ENCODE data around the gene KBTBD2. TPM values are rescaled to one million over a fixed set of nuclear protein-coding genes. Genes with fewer than 3 reads are reported as not detected.
"Not testable (repeated sequence)": the region's sequence is repeated elsewhere in the genome, so short reads cannot be mapped to it uniquely, and the experiment has no call there.

Gene KBTBD2
- total and polyA plus RNA-seq, 2 of the 4 experiments (the other 2 are of a cell fraction): 13.2 to 32.3 TPM

- H4K20me1 ChIP-seq (ENCODE audit: insufficient read depth, low read length); H2AFZ ChIP-seq (replicated peaks; ENCODE audit: low read length, poor library complexity); H3K4me3 ChIP-seq (ENCODE audit: insufficient read depth, low read depth, low read length); CTCF ChIA-PET; H3K4me1 ChIP-seq (ENCODE audit: control insufficient read depth, insufficient read depth, low read length); H2BK5ac ChIP-seq (ENCODE audit: low read depth, low read length, poor library complexity, severe bottlenecking); intact Hi-C loops (cut with micrococcal nuclease); POLR2A ChIA-PET (ENCODE audit: unreplicated experiment); H4K5ac ChIP-seq (ENCODE audit: low read depth, low read length); dilution Hi-C loops (cut with HindIII; ENCODE audit: low sequenced_read_pairs, unreplicated experiment); H3K79me1 ChIP-seq (ENCODE audit: low read depth in 1 of 2, low read length in 2 of 2); H2BK120ac ChIP-seq (ENCODE audit: low read depth, low read length); H3K4me2 ChIP-seq (ENCODE audit: low read depth, low read length); H3K23ac ChIP-seq (ENCODE audit: low read depth, low read length); H3K9me1 ChIP-seq (ENCODE audit: insufficient read depth, low read length); H2BK20ac ChIP-seq (ENCODE audit: low read depth, low read length); ATAC-seq (ENCODE audit: low read depth); H2AK9ac ChIP-seq (replicated peaks; ENCODE audit: low read depth, low read length, poor library complexity); H2AK5ac ChIP-seq (ENCODE audit: low read depth, low read length); DNase-seq; H2BK15ac ChIP-seq (ENCODE audit: low read depth, low read length); H3K56ac ChIP-seq (ENCODE audit: extremely low read depth, insufficient read depth, low read length); H3K14ac ChIP-seq (replicated peaks; ENCODE audit: low read depth, low read length); BruUV-seq (replicated peaks); H3K9ac ChIP-seq (ENCODE audit: low read depth, low read length); in situ Hi-C loops (cut with MboI; ENCODE audit: low sequenced_read_pairs); H3K9me3 ChIP-seq (ENCODE audit: control insufficient read depth, insufficient read depth, low read length); H4K8ac ChIP-seq (ENCODE audit: low read depth in 2 of 2, low read length in 2 of 2); H4K91ac ChIP-seq (ENCODE audit: insufficient read depth, low read depth, low read length); H3K27ac ChIP-seq (ENCODE audit: insufficient read depth, low read length); H3K4ac ChIP-seq (ENCODE audit: low read depth, low read length); H3K18ac ChIP-seq (ENCODE audit: low read depth, low read length); H3K27me3 ChIP-seq (ENCODE audit: control insufficient read depth, insufficient read depth, low read length); H3K36me3 ChIP-seq (ENCODE audit: control insufficient read depth, insufficient read depth, low read length): not testable (repeated sequence)
- WGBS, 2 experiments (ENCODE audit: extremely low coverage in 2 of 2, insufficient read length in 1 of 2): 93 to 100% methylated on average over 2 of the region's 8 CpGs
Measured at GRCh38 chr7:32839846-32840245, 51.7 kb downstream of the KBTBD2 start.

- H3K9me3 ChIP-seq (ENCODE audit: control insufficient read depth, insufficient read depth, low read length); H2AFZ ChIP-seq (replicated peaks; ENCODE audit: low read length, poor library complexity); H3K27ac ChIP-seq (ENCODE audit: insufficient read depth, low read length); H4K91ac ChIP-seq (ENCODE audit: insufficient read depth, low read depth, low read length); H3K4me2 ChIP-seq (ENCODE audit: low read depth, low read length); H4K5ac ChIP-seq (ENCODE audit: low read depth, low read length); intact Hi-C loops (cut with micrococcal nuclease); DNase-seq; H3K4me3 ChIP-seq (ENCODE audit: insufficient read depth, low read depth, low read length); H2AK5ac ChIP-seq (ENCODE audit: low read depth, low read length); H4K20me1 ChIP-seq (ENCODE audit: insufficient read depth, low read length); H3K9ac ChIP-seq (ENCODE audit: low read depth, low read length); H3K14ac ChIP-seq (replicated peaks; ENCODE audit: low read depth, low read length); POLR2A ChIA-PET (ENCODE audit: unreplicated experiment); H3K36me3 ChIP-seq (ENCODE audit: control insufficient read depth, insufficient read depth, low read length); H4K8ac ChIP-seq (ENCODE audit: low read depth in 2 of 2, low read length in 2 of 2); H3K27me3 ChIP-seq (ENCODE audit: control insufficient read depth, insufficient read depth, low read length); H3K79me1 ChIP-seq (ENCODE audit: low read depth in 1 of 2, low read length in 2 of 2); in situ Hi-C loops (cut with MboI; ENCODE audit: low sequenced_read_pairs); H3K9me1 ChIP-seq (ENCODE audit: insufficient read depth, low read length); H2BK20ac ChIP-seq (ENCODE audit: low read depth, low read length); H3K4ac ChIP-seq (ENCODE audit: low read depth, low read length); H2BK120ac ChIP-seq (ENCODE audit: low read depth, low read length); H3K23ac ChIP-seq (ENCODE audit: low read depth, low read length); H3K4me1 ChIP-seq (ENCODE audit: control insufficient read depth, insufficient read depth, low read length); CTCF ChIA-PET; BruUV-seq (replicated peaks); H2BK5ac ChIP-seq (ENCODE audit: low read depth, low read length, poor library complexity, severe bottlenecking); H2BK15ac ChIP-seq (ENCODE audit: low read depth, low read length); H3K56ac ChIP-seq (ENCODE audit: extremely low read depth, insufficient read depth, low read length); H2AK9ac ChIP-seq (replicated peaks; ENCODE audit: low read depth, low read length, poor library complexity); H3K18ac ChIP-seq (ENCODE audit: low read depth, low read length); dilution Hi-C loops (cut with HindIII; ENCODE audit: low sequenced_read_pairs, unreplicated experiment): not testable (repeated sequence)
- ATAC-seq (ENCODE audit: low read depth): peak; percentile 64
- WGBS, 2 experiments (ENCODE audit: extremely low coverage in 2 of 2, insufficient read length in 1 of 2): no CpG with 5 or more reads among the region's 3 CpGs
Measured at GRCh38 chr7:32828996-32829752, 62.4 kb downstream of the KBTBD2 start.
